DOHH2 (cell line): ENCODE measurements around the gene PLA2G2A.

Source experiments
- H3F3A ChIP-seq: fragments of 200-600 bp; sonication (generic), shearing (Covaris generic); 2 replicates; pipeline ENCODE4 v1.6.0; 2016; ENCODE audit warnings: antibody characterized with exemption, mild to moderate bottlenecking; ENCODE audit not compliant: control insufficient read depth, insufficient read depth
- H3K27ac ChIP-seq: fragments of 200-600 bp; sonication (generic); 2 replicates; pipeline ENCODE4 v1.5.1; 2014; ENCODE audit warnings: low read depth, mild to moderate bottlenecking, low read length, moderate library complexity
- H3K27me3 ChIP-seq: fragments of 200-600 bp; sonication (generic); 2 replicates; pipeline ENCODE4 v1.6.1; 2014; ENCODE audit warnings: mild to moderate bottlenecking, low read length, mixed read lengths; ENCODE audit not compliant: control insufficient read depth
- H3K36me3 ChIP-seq: fragments of 200-600 bp; sonication (generic); 2 replicates; pipeline ENCODE4 v1.6.1; 2014; ENCODE audit warnings: mild to moderate bottlenecking, low read length, moderate library complexity, mixed read lengths; ENCODE audit not compliant: control insufficient read depth
- H3K4me1 ChIP-seq: fragments of 200-600 bp; sonication (generic); 2 replicates; pipeline ENCODE4 v1.6.1; 2014; ENCODE audit warnings: mild to moderate bottlenecking, low read length, mixed read lengths; ENCODE audit not compliant: control insufficient read depth
- H3K4me2 ChIP-seq: fragments of 200-600 bp; sonication (generic); 2 replicates; pipeline ENCODE4 v1.6.0; 2014; ENCODE audit warnings: mild to moderate bottlenecking, low read length, moderate library complexity
- H3K4me3 ChIP-seq: fragments of 200-600 bp; sonication (generic); 2 replicates; pipeline ENCODE4 v1.5.1; 2014; ENCODE audit warnings: mild to moderate bottlenecking, low read length, mixed read lengths
- H3K79me2 ChIP-seq: fragments of 200-600 bp; sonication (generic); 2 replicates; pipeline ENCODE4 v1.6.1; 2014; ENCODE audit warnings: mild to moderate bottlenecking, low read length, mixed read lengths; ENCODE audit not compliant: control insufficient read depth
- H3K9me2 ChIP-seq: fragments of 200-600 bp; sonication (generic); replicated peaks from 2 replicates; pipeline ENCODE4 v1.6.1; 2014; ENCODE audit warnings: mild to moderate bottlenecking, low read length, mixed read lengths; ENCODE audit not compliant: control insufficient read depth
- H3K9me3 ChIP-seq: fragments of 200-600 bp; sonication (generic); 2 replicates; pipeline ENCODE4 v1.6.1; 2014; ENCODE audit warnings: antibody characterized with exemption, low read length, mixed read lengths; ENCODE audit not compliant: control insufficient read depth, insufficient read depth
- H4K20me1 ChIP-seq: fragments of 200-600 bp; sonication (generic); 2 replicates; pipeline ENCODE4 v1.6.0; 2014; ENCODE audit warnings: low read depth, mild to moderate bottlenecking, antibody characterized with exemption, low read length, moderate library complexity; ENCODE audit not compliant: control insufficient read depth, insufficient read depth
- EZH2phosphoT487 ChIP-seq: fragments of 200-600 bp; sonication (generic); IDR thresholded peaks from 2 replicates; pipeline ENCODE4 v1.6.1; 2017; ENCODE audit warnings: borderline replicate concordance, mild to moderate bottlenecking, antibody characterized with exemption, low read length, moderate library complexity, mixed read lengths
- TF ChIP-seq, protein P1 (sequence below): fragments of 200-600 bp; sonication (generic); IDR thresholded peaks from one replicate; pipeline ENCODE4 v1.5.1; 2014; ENCODE audit warnings: antibody characterized with exemption, mild to moderate bottlenecking, low read depth, low read length; ENCODE audit not compliant: poor library complexity, severe bottlenecking

The PLA2G2A gene

DNA sequence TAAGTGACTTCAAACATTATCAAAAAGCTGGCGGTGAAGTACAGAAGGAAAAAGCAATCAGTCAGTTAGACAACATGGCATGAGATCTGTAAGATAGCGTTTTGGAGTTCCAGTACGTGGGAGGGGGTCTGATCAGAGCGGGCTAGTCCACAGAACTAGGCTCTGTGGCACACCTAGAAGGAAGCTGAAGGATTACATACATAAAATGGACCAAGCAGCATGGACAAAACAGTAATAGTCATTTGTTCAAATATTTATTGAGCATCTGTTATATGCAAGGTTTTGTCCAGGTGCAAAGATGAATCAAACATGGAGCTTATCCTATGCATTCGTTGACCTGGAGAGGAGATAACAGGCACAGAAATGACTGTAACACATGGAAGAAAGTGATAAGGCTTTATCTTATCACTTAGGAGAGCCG is 33.1 kb downstream of the PLA2G2A start:
- no peaks in the 10 kb centered on the region for H4K20me1 ChIP-seq
- H3K4me1 ChIP-seq = no peaks in the 10 kb centered on the region
- TF ChIP-seq EZH2phosphoT487 = no peak
- TF ChIP-seq, protein P1, sequence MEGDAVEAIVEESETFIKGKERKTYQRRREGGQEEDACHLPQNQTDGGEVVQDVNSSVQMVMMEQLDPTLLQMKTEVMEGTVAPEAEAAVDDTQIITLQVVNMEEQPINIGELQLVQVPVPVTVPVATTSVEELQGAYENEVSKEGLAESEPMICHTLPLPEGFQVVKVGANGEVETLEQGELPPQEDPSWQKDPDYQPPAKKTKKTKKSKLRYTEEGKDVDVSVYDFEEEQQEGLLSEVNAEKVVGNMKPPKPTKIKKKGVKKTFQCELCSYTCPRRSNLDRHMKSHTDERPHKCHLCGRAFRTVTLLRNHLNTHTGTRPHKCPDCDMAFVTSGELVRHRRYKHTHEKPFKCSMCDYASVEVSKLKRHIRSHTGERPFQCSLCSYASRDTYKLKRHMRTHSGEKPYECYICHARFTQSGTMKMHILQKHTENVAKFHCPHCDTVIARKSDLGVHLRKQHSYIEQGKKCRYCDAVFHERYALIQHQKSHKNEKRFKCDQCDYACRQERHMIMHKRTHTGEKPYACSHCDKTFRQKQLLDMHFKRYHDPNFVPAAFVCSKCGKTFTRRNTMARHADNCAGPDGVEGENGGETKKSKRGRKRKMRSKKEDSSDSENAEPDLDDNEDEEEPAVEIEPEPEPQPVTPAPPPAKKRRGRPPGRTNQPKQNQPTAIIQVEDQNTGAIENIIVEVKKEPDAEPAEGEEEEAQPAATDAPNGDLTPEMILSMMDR = no peak

DNA sequence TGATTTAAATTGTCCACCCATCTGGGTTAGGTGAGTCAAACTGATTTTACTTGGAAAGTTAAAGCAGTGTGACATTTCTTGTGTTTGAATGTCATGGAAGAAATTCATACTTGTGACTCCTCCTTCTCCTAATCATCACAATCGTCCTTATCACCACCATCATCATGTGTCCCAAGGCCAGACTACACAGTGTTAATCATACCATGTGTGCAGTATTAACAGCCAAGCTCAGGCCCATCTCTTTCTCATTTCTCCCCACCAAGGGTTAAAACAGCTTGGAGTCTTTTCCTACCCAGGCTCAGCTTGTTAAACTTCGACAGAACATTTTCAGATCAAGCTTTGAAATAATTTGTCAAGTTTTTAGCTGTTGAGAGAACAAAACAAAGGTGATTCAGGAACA is 33.5 kb downstream of the PLA2G2A start:
- Histone ChIP-seq H3K27me3 (0 out of 2 replicates have a peak, but pooled peaks cover 3% of the 10 kb centered on the region), H4K20me1 (no peaks in the 10 kb centered on the region), H3K9me2 (no peaks in the 10 kb centered on the region), H3K79me2 (no peaks in the 10 kb centered on the region), H3K9me3 (no peaks in the 10 kb centered on the region), H3K36me3 (no peaks in the 10 kb centered on the region), H3F3A (no peaks in the 10 kb centered on the region), H3K27ac (no peak overlapping the region), H3K4me1 (no peaks in the 10 kb centered on the region), H3K4me2 (no peak overlapping the region), H3K4me3 (no peak overlapping the region)
- TF ChIP-seq, protein P1 = no peak
- no peak for TF ChIP-seq EZH2phosphoT487

More for the DNA sequence above, 33.1 kb downstream of the PLA2G2A start:
- H3K4me3 ChIP-seq = no peak overlapping the region
- no peaks in the 10 kb centered on the region for H3K9me3 ChIP-seq
- no peaks in the 10 kb centered on the region for H3K36me3 ChIP-seq
- H3K79me2 ChIP-seq = no peaks in the 10 kb centered on the region
- H3F3A ChIP-seq = no peaks in the 10 kb centered on the region
- H3K4me2 ChIP-seq = no peak overlapping the region
- H3K27ac ChIP-seq = no peak overlapping the region
- H3K9me2 ChIP-seq = no peaks in the 10 kb centered on the region
- H3K27me3 ChIP-seq = 0 out of 2 replicates have a peak, but pooled peaks cover 3% of the 10 kb centered on the region

DNA sequence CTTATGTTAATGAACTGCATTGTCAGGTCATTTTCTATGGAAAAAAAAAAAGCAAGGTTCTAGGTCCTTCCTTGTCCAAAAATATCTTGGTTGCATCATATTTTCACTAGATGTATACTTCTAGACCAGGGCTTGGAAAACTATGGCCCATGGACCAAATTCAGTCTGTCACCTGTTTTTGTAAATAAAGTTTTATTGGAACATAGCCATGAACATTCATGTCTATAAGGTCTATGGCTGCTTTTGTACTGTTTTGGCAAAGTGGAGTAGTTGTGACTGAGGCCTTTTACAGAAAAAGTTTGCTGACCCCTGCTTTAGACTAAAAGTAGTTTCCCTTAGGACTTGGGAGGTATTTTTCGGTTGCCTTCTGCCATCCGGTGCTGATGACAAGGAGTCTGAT is 36.8 kb downstream of the PLA2G2A start:
- Histone ChIP-seq H3K4me3 (no peak overlapping the region), H3K9me2 (no peaks in the 10 kb centered on the region), H3K4me1 (no peaks in the 10 kb centered on the region), H3K4me2 (no peak overlapping the region), H4K20me1 (no peaks in the 10 kb centered on the region), H3K9me3 (no peaks in the 10 kb centered on the region), H3K27me3 (0 out of 2 replicates have a peak, but pooled peaks cover 3% of the 10 kb centered on the region), H3K36me3 (no peaks in the 10 kb centered on the region), H3K79me2 (no peaks in the 10 kb centered on the region), H3F3A (no peaks in the 10 kb centered on the region), H3K27ac (no peak overlapping the region)
- no peak for TF ChIP-seq EZH2phosphoT487
- TF ChIP-seq, protein P1 = no peak

DNA sequence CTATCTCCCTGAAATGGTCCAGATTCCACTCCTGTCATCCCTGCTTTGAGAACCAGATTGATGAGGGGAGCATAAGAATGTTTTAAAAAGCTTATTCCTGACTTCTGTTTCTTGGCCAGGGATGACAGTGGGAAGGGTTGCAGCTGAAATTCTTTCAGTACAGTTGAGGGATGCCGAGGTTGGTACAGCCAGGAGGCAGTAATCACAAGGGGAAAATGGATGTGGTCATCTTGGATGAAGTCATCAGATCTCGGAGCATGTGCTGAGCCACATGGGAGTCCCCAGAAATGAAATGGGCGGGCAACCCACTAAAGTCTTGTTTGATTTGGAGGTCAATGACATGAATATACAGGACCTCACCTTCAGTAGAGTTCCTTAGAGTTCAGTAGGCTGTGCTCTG is 37.3 kb downstream of the PLA2G2A start:
- H4K20me1 ChIP-seq = no peaks in the 10 kb centered on the region
- H3K4me3 ChIP-seq = no peak overlapping the region
- H3K36me3 ChIP-seq = no peaks in the 10 kb centered on the region
- no peak overlapping the region for H3K27ac ChIP-seq
- no peaks in the 10 kb centered on the region for H3F3A ChIP-seq
- no peak for TF ChIP-seq EZH2phosphoT487
- TF ChIP-seq, protein P1 = no peak
- no peaks in the 10 kb centered on the region for H3K9me3 ChIP-seq
- no peaks in the 10 kb centered on the region for H3K79me2 ChIP-seq
- no peaks in the 10 kb centered on the region for H3K9me2 ChIP-seq
- 0 out of 2 replicates have a peak, but pooled peaks cover 3% of the 10 kb centered on the region for H3K27me3 ChIP-seq
- H3K4me2 ChIP-seq = no peak overlapping the region
- no peaks in the 10 kb centered on the region for H3K4me1 ChIP-seq
